HG03060 (cell line): ENCODE measurements around the gene UVRAG.

Experiments
- ATAC-seq: cut with Tn5 transposase; IDR thresholded peaks from one replicate; pipeline ENCODE4 v1.9.1; 2021; ENCODE audit warnings: low read depth, moderate number of reproducible peaks; ENCODE audit not compliant: unreplicated experiment

The UVRAG gene

GRCh38 chr11:75814677-75815344 is at the start of gene UVRAG:
Gene UVRAG, plus strand, starts transcription at chr11:75815210. Its CDS starts 198 bp downstream, at chr11:75815408.
- ATAC-seq: peak; percentile 66

- no peak for ATAC-seq
Measured at GRCh38 chr11:75766443-75767227, 48.4 kb upstream of the UVRAG start.

GRCh38 chr11:75767228-75767572 is 47.8 kb upstream of the UVRAG start:
- ATAC-seq: no peak

- ATAC-seq: no peak
Measured at GRCh38 chr11:75767793-75768111, 47.3 kb upstream of the UVRAG start.

- peak; percentile 33 for ATAC-seq
Measured at GRCh38 chr11:75768112-75768908, 46.7 kb upstream of the UVRAG start, which contains the start of gene DGAT2. Gene DGAT2, plus strand, starts transcription at chr11:75768778. Its CDS starts 214 bp downstream, at chr11:75768992.

GRCh38 chr11:75768909-75769771 is 45.9 kb upstream of the UVRAG start:
- no peak for ATAC-seq

- ATAC-seq: no peak
Measured at GRCh38 chr11:75770102-75770501, 44.9 kb upstream of the UVRAG start.

GRCh38 chr11:75771646-75772410 is 43.2 kb upstream of the UVRAG start:
- ATAC-seq: no peak

- ATAC-seq: peak; percentile 59
Measured at GRCh38 chr11:75773595-75774353, 41.2 kb upstream of the UVRAG start.

- no peak for ATAC-seq
Measured at GRCh38 chr11:75775056-75775455, 40.0 kb upstream of the UVRAG start.

- no peak for ATAC-seq
Measured at GRCh38 chr11:75776546-75776945, 38.5 kb upstream of the UVRAG start.

GRCh38 chr11:75777461-75778110 is 37.4 kb upstream of the UVRAG start:
- ATAC-seq: no peak

GRCh38 chr11:75778962-75779361 is 36.0 kb upstream of the UVRAG start:
- no peak for ATAC-seq

GRCh38 chr11:75779960-75780359 is 35.0 kb upstream of the UVRAG start:
- no peak for ATAC-seq

GRCh38 chr11:75780888-75781287 is 34.1 kb upstream of the UVRAG start:
- ATAC-seq: no peak

GRCh38 chr11:75781296-75781695 is 33.7 kb upstream of the UVRAG start:
- no peak for ATAC-seq

GRCh38 chr11:75781831-75782230 is 33.2 kb upstream of the UVRAG start:
- no peak for ATAC-seq

GRCh38 chr11:75782540-75783263 is 32.3 kb upstream of the UVRAG start:
- ATAC-seq: no peak
